SK-N-SH (cell line): ENCODE measurements around the gene BCAS3.

Experiments
- ELF1 ChIP-seq: IDR thresholded peaks from 2 replicates; pipeline ENCODE4 v1.4.0; 2012
- EZH2phosphoT487 ChIP-seq: fragments of 200-600 bp; sonication (generic); IDR thresholded peaks from 2 replicates; pipeline ENCODE4 v1.6.1; 2017; ENCODE audit warnings: low read depth, mixed run types, mild to moderate bottlenecking, antibody characterized with exemption, moderate library complexity, borderline replicate concordance
- GABPA ChIP-seq: IDR thresholded peaks from 2 replicates; pipeline ENCODE4 v1.4.0; 2012; ENCODE audit warnings: low read depth, mild to moderate bottlenecking
- RAD21 ChIP-seq: IDR thresholded peaks from 2 replicates; pipeline ENCODE4 v1.6.1; 2012; ENCODE audit warnings: mild to moderate bottlenecking, low read length
- TCF12 ChIP-seq: IDR thresholded peaks from 2 replicates; pipeline ENCODE4 v1.4.0; 2012
- YY1 ChIP-seq: IDR thresholded peaks from 2 replicates; pipeline ENCODE4 v1.4.0; 2012; ENCODE audit warnings: low read depth, mild to moderate bottlenecking
- TF ChIP-seq, protein P1 (sequence below): fragments of 200-600 bp; sonication (generic); IDR thresholded peaks from 2 replicates; pipeline ENCODE4 v1.6.1; 2017; ENCODE audit warnings: antibody characterized with exemption, mild to moderate bottlenecking, moderate library complexity

DNA sequence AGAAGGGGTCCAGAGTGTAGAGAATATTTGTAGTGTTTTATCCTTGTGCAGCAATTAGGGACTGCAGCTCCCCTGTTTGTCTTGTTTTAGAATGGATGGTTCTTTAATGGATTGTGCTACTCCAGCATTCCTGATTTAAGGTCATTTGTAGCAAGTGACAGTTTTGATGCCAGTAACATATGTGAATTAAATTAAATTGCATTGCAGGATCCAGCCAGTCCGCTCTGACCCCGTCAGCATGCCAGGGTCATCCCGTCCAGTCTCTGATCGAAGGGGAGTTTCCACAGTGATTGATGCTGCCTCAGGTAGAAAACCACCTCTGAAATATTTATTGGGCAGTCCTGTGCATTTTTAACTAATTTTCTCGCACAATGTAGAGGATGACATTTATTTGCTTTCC lies 406.6 kb downstream of the BCAS3 start:
- no peak for TF ChIP-seq EZH2phosphoT487
- TF ChIP-seq TCF12, result no peak
- no peak for TF ChIP-seq YY1
- no peak for TF ChIP-seq RAD21
- TF ChIP-seq, protein P1, sequence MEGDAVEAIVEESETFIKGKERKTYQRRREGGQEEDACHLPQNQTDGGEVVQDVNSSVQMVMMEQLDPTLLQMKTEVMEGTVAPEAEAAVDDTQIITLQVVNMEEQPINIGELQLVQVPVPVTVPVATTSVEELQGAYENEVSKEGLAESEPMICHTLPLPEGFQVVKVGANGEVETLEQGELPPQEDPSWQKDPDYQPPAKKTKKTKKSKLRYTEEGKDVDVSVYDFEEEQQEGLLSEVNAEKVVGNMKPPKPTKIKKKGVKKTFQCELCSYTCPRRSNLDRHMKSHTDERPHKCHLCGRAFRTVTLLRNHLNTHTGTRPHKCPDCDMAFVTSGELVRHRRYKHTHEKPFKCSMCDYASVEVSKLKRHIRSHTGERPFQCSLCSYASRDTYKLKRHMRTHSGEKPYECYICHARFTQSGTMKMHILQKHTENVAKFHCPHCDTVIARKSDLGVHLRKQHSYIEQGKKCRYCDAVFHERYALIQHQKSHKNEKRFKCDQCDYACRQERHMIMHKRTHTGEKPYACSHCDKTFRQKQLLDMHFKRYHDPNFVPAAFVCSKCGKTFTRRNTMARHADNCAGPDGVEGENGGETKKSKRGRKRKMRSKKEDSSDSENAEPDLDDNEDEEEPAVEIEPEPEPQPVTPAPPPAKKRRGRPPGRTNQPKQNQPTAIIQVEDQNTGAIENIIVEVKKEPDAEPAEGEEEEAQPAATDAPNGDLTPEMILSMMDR, result no peak
- TF ChIP-seq ELF1, result no peak
- TF ChIP-seq GABPA, result no peak
